ENCODE data around the gene SLC25A24. TPM values are rescaled to one million over a fixed set of nuclear protein-coding genes. Genes with fewer than 3 reads are reported as not detected.
A peak's percentile ranks its signal among the peaks of the same experiment; 100 is the strongest.

Gene SLC25A24
- total RNA-seq, 1 donor from 2014 or later = 46.9 TPM

DNA sequence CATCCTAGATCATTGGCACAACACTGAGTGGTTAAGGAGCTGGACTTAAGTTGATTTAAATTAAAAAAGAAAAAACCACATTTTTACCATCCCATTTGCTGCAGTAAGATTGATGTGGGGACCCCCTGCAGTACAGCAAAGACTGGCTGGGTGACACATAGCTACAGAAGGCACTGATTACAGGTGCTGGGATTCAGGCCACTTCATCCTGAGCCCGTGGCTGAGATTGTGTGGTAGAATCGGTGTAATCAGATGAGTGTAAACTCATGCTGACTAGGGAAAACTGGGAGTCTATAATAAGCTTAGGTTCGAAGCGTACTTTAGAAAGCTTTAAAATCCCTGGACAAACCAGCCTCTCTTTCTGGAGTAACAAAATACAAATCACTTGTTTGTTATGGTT is 70.1 kb downstream of the SLC25A24 start:
- Mint-ChIP-seq H3K9me3 (ENCODE audit: low read depth) (peaks cover 9% of the 10 kb centered on the region), H3K4me1 (ENCODE audit: low read depth) (peaks cover 2% of the 10 kb centered on the region), H3K27ac (no peak overlapping the region), H3K4me3 (ENCODE audit: low read depth) (no peak overlapping the region), H3K36me3 (ENCODE audit: insufficient read depth) (peaks cover 28% of the 10 kb centered on the region), H3K27me3 (peaks cover 5% of the 10 kb centered on the region)
- no peak for DNase-seq (ENCODE audit: low spot score, unreplicated experiment)
- no peak for TF ChIP-seq CTCF (IDR thresholded peaks at IDR 0.05; ENCODE audit: unreplicated experiment)

DNA sequence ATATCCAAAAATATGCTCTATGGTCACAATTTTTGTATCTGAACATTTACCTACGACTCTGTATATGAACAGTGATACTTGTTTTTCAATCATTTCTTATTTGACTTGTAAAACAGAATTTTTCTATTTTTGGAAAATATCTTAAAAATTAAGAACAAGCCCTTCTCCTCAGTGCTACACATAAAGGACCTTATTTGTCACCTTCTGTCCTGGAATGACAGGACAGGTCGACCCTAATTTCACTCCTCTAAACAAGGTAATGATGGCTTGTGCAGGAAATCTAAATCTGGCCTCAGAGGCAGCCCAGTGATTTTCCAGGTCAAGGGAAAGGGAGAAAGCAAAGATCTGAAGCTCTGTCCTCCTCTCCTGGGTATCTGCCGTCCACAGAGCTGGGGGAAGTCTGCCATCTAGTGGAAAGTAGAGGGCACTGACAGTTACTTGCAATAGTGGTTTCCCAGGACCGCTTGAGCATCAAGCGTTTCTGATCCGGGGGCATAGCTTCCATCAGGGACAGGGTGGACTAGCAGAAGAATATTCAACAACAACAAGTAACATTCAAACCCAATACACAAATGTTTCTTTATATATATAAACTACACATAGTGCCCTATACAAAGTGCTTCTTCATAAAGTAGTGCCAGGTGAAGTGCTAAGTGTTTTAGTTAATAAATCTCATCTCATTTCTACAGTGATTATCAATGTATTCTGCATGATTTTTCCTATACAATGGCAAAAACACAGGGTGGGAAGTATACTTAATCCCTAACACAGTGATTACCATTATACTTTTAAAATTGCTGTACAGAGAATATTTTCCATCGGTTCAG is 74.6 kb downstream of the SLC25A24 start:
- peak; percentile 90 for TF ChIP-seq CTCF (IDR thresholded peaks at IDR 0.05; ENCODE audit: unreplicated experiment)
- Mint-ChIP-seq H3K4me3 (ENCODE audit: low read depth) (no peak overlapping the region), H3K9me3 (ENCODE audit: low read depth) (no peaks in the 10 kb centered on the region), H3K4me1 (ENCODE audit: low read depth) (peaks cover 7% of the 10 kb centered on the region), H3K27ac (no peak overlapping the region), H3K27me3 (peaks cover 44% of the 10 kb centered on the region), H3K36me3 (ENCODE audit: insufficient read depth) (no peaks in the 10 kb centered on the region)
- peak; percentile 47 for DNase-seq (ENCODE audit: low spot score, unreplicated experiment)

DNA sequence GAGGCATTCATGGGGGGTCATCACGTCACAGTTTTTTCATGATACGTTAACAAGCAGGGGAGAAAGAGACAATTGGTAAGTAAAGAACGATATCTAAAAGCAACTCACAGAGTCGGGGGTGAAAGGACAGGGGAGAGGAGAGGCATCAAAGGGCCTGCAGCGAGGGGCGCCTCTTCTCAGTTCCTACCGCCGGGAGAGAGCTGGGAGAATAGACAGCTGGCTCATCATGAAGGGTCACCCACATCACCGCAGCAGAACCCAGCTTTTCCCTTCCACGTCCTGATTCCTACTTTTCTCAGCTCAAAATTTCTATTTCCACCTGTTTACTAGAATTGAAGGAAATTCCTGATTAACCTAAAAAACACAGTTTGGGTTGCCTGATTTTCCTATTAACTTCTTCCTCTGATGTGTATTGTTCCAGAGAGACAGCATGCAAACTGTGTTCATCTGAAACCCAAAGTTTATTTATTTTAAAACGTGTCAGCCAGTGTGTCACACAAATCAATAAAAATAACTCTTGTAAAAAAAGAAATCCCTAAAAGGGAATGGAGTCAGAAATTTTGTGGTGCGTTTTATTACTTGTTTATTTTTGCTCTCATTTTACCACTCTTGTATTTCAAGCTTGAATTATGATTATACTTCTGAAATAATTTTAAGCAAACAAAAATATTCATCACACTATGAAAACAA is 75.4 kb downstream of the SLC25A24 start:
- no peaks in the 10 kb centered on the region for H3K36me3 Mint-ChIP-seq (ENCODE audit: insufficient read depth)
- no peak for TF ChIP-seq CTCF (IDR thresholded peaks at IDR 0.05; ENCODE audit: unreplicated experiment)
- DNase-seq (ENCODE audit: low spot score, unreplicated experiment) = no peak
- H3K9me3 Mint-ChIP-seq (ENCODE audit: low read depth) = no peaks in the 10 kb centered on the region
- no peak overlapping the region for H3K27ac Mint-ChIP-seq
- H3K27me3 Mint-ChIP-seq = peaks cover 51% of the 10 kb centered on the region
- peaks cover 7% of the 10 kb centered on the region for H3K4me1 Mint-ChIP-seq (ENCODE audit: low read depth)
- H3K4me3 Mint-ChIP-seq (ENCODE audit: low read depth) = no peak overlapping the region

- no peaks in the 10 kb centered on the region for H3K36me3 Mint-ChIP-seq (ENCODE audit: insufficient read depth)
- H3K4me3 Mint-ChIP-seq (ENCODE audit: low read depth) = no peak overlapping the region
- no peak for TF ChIP-seq CTCF (IDR thresholded peaks at IDR 0.05; ENCODE audit: unreplicated experiment)
- no peak for DNase-seq (ENCODE audit: low spot score, unreplicated experiment)
- H3K27ac Mint-ChIP-seq = no peak overlapping the region
- no peaks in the 10 kb centered on the region for H3K9me3 Mint-ChIP-seq (ENCODE audit: low read depth)
- peaks cover 59% of the 10 kb centered on the region for H3K27me3 Mint-ChIP-seq
- H3K4me1 Mint-ChIP-seq (ENCODE audit: low read depth) = peaks cover 7% of the 10 kb centered on the region
Measured at GRCh38 chr1:108124023-108124422, 76.1 kb downstream of the SLC25A24 start.

GRCh38 chr1:108121358-108122143 is 78.6 kb downstream of the SLC25A24 start:
- H3K27ac Mint-ChIP-seq = no peak overlapping the region
- no peaks in the 10 kb centered on the region for H3K36me3 Mint-ChIP-seq (ENCODE audit: insufficient read depth)
- peaks cover 7% of the 10 kb centered on the region for H3K4me1 Mint-ChIP-seq (ENCODE audit: low read depth)
- peak; percentile 47 for TF ChIP-seq CTCF (IDR thresholded peaks at IDR 0.05; ENCODE audit: unreplicated experiment)
- peak; percentile 20 for DNase-seq (ENCODE audit: low spot score, unreplicated experiment)
- H3K9me3 Mint-ChIP-seq (ENCODE audit: low read depth) = no peaks in the 10 kb centered on the region
- H3K4me3 Mint-ChIP-seq (ENCODE audit: low read depth) = peak overlapping the region; percentile 27
- H3K27me3 Mint-ChIP-seq = peaks cover 71% of the 10 kb centered on the region

Measured in progenitor cell of endocrine pancreas (in vitro differentiated cells).